H9 (cell line): ENCODE measurements around the gene SLC25A22. TPM values are rescaled to one million over a fixed set of nuclear protein-coding genes. Genes with fewer than 3 reads are reported as not detected.

ENCODE experiments used
- DNase-seq: peaks from one replicate; pipeline ENCODE4 v3.0.0-alpha.2; 2017
- H2AFZ ChIP-seq: one replicate; pipeline ENCODE4 v1.6.1; 2013; ENCODE audit warnings: mild to moderate bottlenecking, low read length, control low read depth, moderate library complexity
- H2AK5ac ChIP-seq: 2 replicates; pipeline ENCODE4 v1.6.1; 2013; ENCODE audit warnings: low read length, control low read depth, mixed read lengths; ENCODE audit not compliant: insufficient read length
- H2BK120ac ChIP-seq: one replicate; pipeline ENCODE4 v1.6.1; 2013; ENCODE audit warnings: low read depth, mild to moderate bottlenecking, low read length, control low read depth, inconsistent platforms; ENCODE audit not compliant: poor library complexity, severe bottlenecking
- H2BK12ac ChIP-seq: 2 replicates; pipeline ENCODE4 v1.6.1; 2013; ENCODE audit warnings: low read length, control low read depth, mixed read lengths, low read depth; ENCODE audit not compliant: insufficient read length
- H2BK15ac ChIP-seq: 2 replicates; pipeline ENCODE4 v1.6.1; 2013; ENCODE audit warnings: low read depth, low read length, control low read depth
- H2BK20ac ChIP-seq: one replicate; pipeline ENCODE4 v1.6.1; 2013; ENCODE audit warnings: low read depth, mild to moderate bottlenecking, low read length, control low read depth, inconsistent platforms; ENCODE audit not compliant: poor library complexity, severe bottlenecking
- H2BK5ac ChIP-seq: 2 replicates; pipeline ENCODE4 v1.6.1; 2013; ENCODE audit warnings: low read length, control low read depth, mixed read lengths; ENCODE audit not compliant: insufficient read length
- H3K14ac ChIP-seq: 2 replicates; pipeline ENCODE4 v1.6.1; 2013; ENCODE audit warnings: low read length, control low read depth; ENCODE audit not compliant: insufficient read depth
- H3K18ac ChIP-seq: 2 replicates; pipeline ENCODE4 v1.6.1; 2013; ENCODE audit warnings: low read depth, mild to moderate bottlenecking, mixed read lengths, low read length, control low read depth; ENCODE audit not compliant: insufficient read length
- H3K23ac ChIP-seq: 2 replicates; pipeline ENCODE4 v1.6.1; 2013; ENCODE audit warnings: low read length, control low read depth, mixed read lengths, low read depth; ENCODE audit not compliant: insufficient read length
- H3K23me2 ChIP-seq: 2 replicates; pipeline ENCODE4 v1.6.1; 2013; ENCODE audit warnings: low read depth, mild to moderate bottlenecking, mixed read lengths, low read length, control low read depth; ENCODE audit not compliant: insufficient read length, poor library complexity, severe bottlenecking
- H3K27ac ChIP-seq: 2 replicates; pipeline ENCODE4 v1.5.1; 2013; ENCODE audit warnings: low read length, control low read depth, mixed read lengths, low read depth; ENCODE audit not compliant: insufficient read length
- H3K27me3 ChIP-seq: 2 replicates; pipeline ENCODE4 v1.6.1; 2013; ENCODE audit warnings: low read length, control low read depth, inconsistent platforms; ENCODE audit not compliant: insufficient read depth
- H3K4ac ChIP-seq: 2 replicates; pipeline ENCODE4 v1.6.1; 2013; ENCODE audit warnings: low read depth, mild to moderate bottlenecking, control low read depth, inconsistent platforms, low read length, moderate library complexity
- H3K4me1 ChIP-seq: 2 replicates; pipeline ENCODE4 v1.6.1; 2013; ENCODE audit warnings: low read length, control low read depth, inconsistent platforms; ENCODE audit not compliant: insufficient read depth
- H3K4me2 ChIP-seq: 2 replicates; pipeline ENCODE4 v1.6.1; 2013; ENCODE audit warnings: low read length, control low read depth, mixed read lengths; ENCODE audit not compliant: insufficient read length, insufficient read depth
- H3K56ac ChIP-seq: 2 replicates; pipeline ENCODE4 v1.6.1; 2013; ENCODE audit warnings: low read depth, mild to moderate bottlenecking, mixed read lengths, low read length, control low read depth; ENCODE audit not compliant: insufficient read length
- H3K79me1 ChIP-seq: 2 replicates; pipeline ENCODE4 v1.6.1; 2013; ENCODE audit warnings: low read depth, mild to moderate bottlenecking, moderate library complexity, low read length, control low read depth, inconsistent platforms; ENCODE audit not compliant: insufficient read depth, poor library complexity, severe bottlenecking
- H3K79me2 ChIP-seq: 2 replicates; pipeline ENCODE4 v1.6.1; 2013; ENCODE audit warnings: low read length, control low read depth, inconsistent platforms; ENCODE audit not compliant: insufficient read depth
- H3K9ac ChIP-seq: 2 replicates; pipeline ENCODE4 v1.6.1; 2013; ENCODE audit warnings: low read length, control low read depth, mixed read lengths; ENCODE audit not compliant: insufficient read length; ENCODE audit errors: extremely low read depth
- H3K9me3 ChIP-seq: one replicate; pipeline ENCODE4 v1.6.1; 2013; ENCODE audit warnings: low read depth, low read length, inconsistent platforms; ENCODE audit not compliant: control insufficient read depth
- H3T11ph ChIP-seq: one replicate; pipeline ENCODE4 v1.6.1; 2013; ENCODE audit warnings: mild to moderate bottlenecking, low read length, control low read depth, inconsistent platforms
- H4K20me1 ChIP-seq: one replicate; pipeline ENCODE4 v1.6.1; 2013; ENCODE audit not compliant: control insufficient read depth, insufficient read length, insufficient read depth
- H4K5ac ChIP-seq: 2 replicates; pipeline ENCODE4 v1.6.1; 2013; ENCODE audit warnings: low read depth, mild to moderate bottlenecking, mixed read lengths, low read length, control low read depth; ENCODE audit not compliant: insufficient read length
- H4K8ac ChIP-seq: replicated peaks from 2 replicates; pipeline ENCODE4 v1.6.1; 2013; ENCODE audit warnings: low read length, control low read depth, mixed read lengths, low read depth; ENCODE audit not compliant: insufficient read length
- H4K91ac ChIP-seq: 2 replicates; pipeline ENCODE4 v1.6.1; 2013; ENCODE audit warnings: low read depth, mild to moderate bottlenecking, moderate library complexity, mixed read lengths, low read length, control low read depth; ENCODE audit not compliant: insufficient read length
- H3K27ac Mint-ChIP-seq, 3 experiments: 2 replicates in 2 of 3; 3 replicates in 1 of 3; pipeline ENCODE4 v1.8.0; 2020 to 2021; ENCODE audit warnings: mixed read lengths in 3 of 3, mild to moderate bottlenecking in 1 of 3, moderate library complexity in 1 of 3
- H3K27me3 Mint-ChIP-seq: 2 replicates; pipeline ENCODE4 v1.8.0; 2021; ENCODE audit warnings: low read depth, mild to moderate bottlenecking, moderate library complexity, mixed read lengths
- H3K36me3 Mint-ChIP-seq, 3 experiments: 2 replicates in 2 of 3; 3 replicates in 1 of 3; pipeline ENCODE4 v1.8.0; 2020 to 2021; ENCODE audit warnings: low read depth in 3 of 3, mixed read lengths in 3 of 3; ENCODE audit not compliant: insufficient read depth in 1 of 3
- H3K4me1 Mint-ChIP-seq, 2 experiments: 2 replicates each; pipeline ENCODE4 v1.8.0; 2020; ENCODE audit warnings: mixed read lengths in 2 of 2
- H3K4me3 Mint-ChIP-seq, 2 experiments: 2 replicates in 1 of 2; 3 replicates in 1 of 2; pipeline ENCODE4 v1.8.0; 2020 to 2021; ENCODE audit warnings: mild to moderate bottlenecking in 2 of 2, mixed read lengths in 2 of 2, moderate library complexity in 1 of 2
- H3K9me3 Mint-ChIP-seq, 2 experiments: 2 replicates in 1 of 2; 3 replicates in 1 of 2; pipeline ENCODE4 v1.8.0; 2020; ENCODE audit warnings: mild to moderate bottlenecking in 2 of 2, mixed read lengths in 2 of 2, moderate library complexity in 1 of 2
- CTCF ChIP-seq: fragments of 200-600 bp; sonication (generic); conservative IDR thresholded peaks from 3 replicates; pipeline ENCODE4 v1.8.0; 2021; ENCODE audit warnings: antibody characterized with exemption, mild to moderate bottlenecking
- WGBS: extraction: QIAGEN DNeasy Blood & Tissue Kit; methylation state at CpG from one replicate; pipeline ENCODE4 v1.1.7; 2013; ENCODE audit warnings: missing lambda C conversion rate, low lambda C conversion rate, mixed read lengths; ENCODE audit not compliant: insufficient read length; ENCODE audit errors: extremely low coverage; 5-methylcytosine and 5-hydroxymethylcytosine counted together
- total RNA-seq: library from RNA; stranded (reverse); gene quantifications from 2 replicates; pipeline ENCODE4 v1.2.1, GENCODE V29; 2021

Gene SLC25A22
- total RNA-seq, 1 experiment from 2014 or later = 51.9 TPM

- Histone ChIP-seq H3K4me2 (peak overlapping the region; percentile 78), H3K23me2 (peaks cover 17% of the 10 kb centered on the region), H2AK5ac (no peak overlapping the region), H4K91ac (no peak overlapping the region), H3K9ac (peak overlapping the region; percentile 55), H3T11ph (no peak overlapping the region), H3K9me3 (no peaks in the 10 kb centered on the region), H3K18ac (no peak overlapping the region), H2BK12ac (no peak overlapping the region), H3K79me2 (peaks cover 4% of the 10 kb centered on the region; the same call in 1 of the 2 replicates), H2BK120ac (no peak overlapping the region), H3K27me3 (no peaks in the 10 kb centered on the region), H2BK15ac (no peak overlapping the region), H4K5ac (no peak overlapping the region), H4K8ac (no peak overlapping the region), H3K56ac (no peak overlapping the region), H2BK5ac (no peak overlapping the region), H2BK20ac (no peak overlapping the region), H3K14ac (no peak overlapping the region; the same call in 1 of the 2 replicates), H4K20me1 (no peaks in the 10 kb centered on the region), H3K27ac (no peak overlapping the region), H3K4me1 (no peaks in the 10 kb centered on the region; the same call in 1 of the 2 replicates), H3K79me1 (peaks cover 12% of the 10 kb centered on the region), H2AFZ (no peak overlapping the region), H3K23ac (no peak overlapping the region), H3K4ac (no peak overlapping the region)
- TF ChIP-seq CTCF = no peak
- Mint-ChIP-seq H3K27me3 (no peaks in the 10 kb centered on the region), H3K27ac (peak overlapping the region; percentile 53 to 88 (median 59); a peak in 6 of 7 replicates), H3K4me1 (peaks cover 17 to 25% of the 10 kb centered on the region in 2 experiments), H3K4me3 (peak overlapping the region; percentile 82 to 91), H3K36me3 (peaks cover 4 to 20% (median 13%) of the 10 kb centered on the region in 3 experiments; a peak in 6 of 7 replicates), H3K9me3 (no peaks in the 10 kb centered on the region)
- DNase-seq = no peak
- WGBS = no CpG with 5 or more reads among the region's 11 CpGs
These were observed 21.9 kb downstream of the SLC25A22 start for GRCh38 chr11:776263-776560.
